GM18861 (cell line): ENCODE results near the gene HACD3.
A peak's percentile ranks its signal among the peaks of the same experiment; 100 is the strongest.
"Not testable (repeated sequence)": the region's sequence is repeated elsewhere in the genome, so short reads cannot be mapped to it uniquely, and the experiment has no call there.

Source experiments
- ATAC-seq: cut with Tn5 transposase; IDR thresholded peaks from one replicate; pipeline ENCODE4 v1.9.1; 2021; ENCODE audit not compliant: unreplicated experiment

HACD3 gene

DNA sequence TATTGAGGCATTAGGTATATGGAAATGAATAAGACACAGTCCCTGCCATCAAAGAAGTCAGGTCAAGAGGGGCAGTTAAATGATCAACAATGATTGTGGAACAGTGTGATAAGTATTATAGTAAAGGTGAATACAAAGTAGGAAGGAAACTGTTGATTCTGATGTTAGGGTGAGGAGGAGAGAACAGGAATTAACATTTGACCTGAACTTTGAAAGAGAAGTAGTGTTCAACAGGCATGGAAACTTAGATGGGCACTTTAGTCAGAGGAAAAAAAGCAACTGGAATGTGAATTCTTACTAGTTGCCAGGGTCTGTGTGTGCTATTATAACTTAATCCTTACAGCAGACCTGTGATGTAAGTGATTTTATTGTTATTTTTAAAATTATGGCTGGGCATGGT lies 17.6 kb downstream of the HACD3 start:
- no peak for ATAC-seq

DNA sequence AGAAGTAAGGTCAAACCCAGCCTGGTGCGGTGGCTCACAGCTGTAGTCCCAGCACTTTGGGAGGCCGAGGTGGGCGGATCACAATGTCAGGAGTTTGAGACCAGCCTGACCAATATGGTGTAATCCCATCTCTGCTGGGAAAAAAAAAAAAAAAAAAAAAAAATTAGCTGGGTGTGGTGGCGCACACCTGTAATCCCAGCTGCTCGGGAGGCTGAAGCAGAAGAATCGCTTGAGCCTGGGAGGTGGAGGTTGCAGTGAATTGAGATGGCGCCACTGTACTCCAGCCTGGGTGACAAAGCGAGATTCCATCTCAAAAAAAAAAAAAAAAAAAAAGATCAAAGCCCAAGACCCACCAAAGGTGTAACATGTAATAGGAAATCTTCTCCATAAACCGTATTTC lies 19.0 kb downstream of the HACD3 start:
- not testable (repeated sequence) for ATAC-seq

DNA sequence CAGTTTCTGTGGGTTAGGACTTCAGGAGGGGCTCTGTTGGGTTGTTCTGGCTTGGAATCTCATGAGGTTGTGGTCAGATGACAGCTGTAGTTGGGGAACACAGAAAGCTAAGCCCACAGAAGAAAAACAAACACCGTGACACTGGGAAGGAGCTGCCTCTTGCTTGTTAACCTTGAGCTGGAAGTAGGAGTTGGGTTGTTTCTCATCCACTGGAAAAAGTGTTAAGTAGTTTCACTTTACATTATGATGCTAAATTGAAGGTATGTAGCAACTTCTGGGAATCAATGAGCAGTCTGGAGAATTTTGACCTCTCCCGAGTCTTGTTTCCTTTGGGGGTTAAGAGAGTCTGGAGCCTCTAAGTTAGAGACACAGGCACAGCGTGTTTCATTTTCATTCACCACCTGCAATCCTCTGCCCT lies 20.4 kb downstream of the HACD3 start:
- ATAC-seq = no peak

DNA sequence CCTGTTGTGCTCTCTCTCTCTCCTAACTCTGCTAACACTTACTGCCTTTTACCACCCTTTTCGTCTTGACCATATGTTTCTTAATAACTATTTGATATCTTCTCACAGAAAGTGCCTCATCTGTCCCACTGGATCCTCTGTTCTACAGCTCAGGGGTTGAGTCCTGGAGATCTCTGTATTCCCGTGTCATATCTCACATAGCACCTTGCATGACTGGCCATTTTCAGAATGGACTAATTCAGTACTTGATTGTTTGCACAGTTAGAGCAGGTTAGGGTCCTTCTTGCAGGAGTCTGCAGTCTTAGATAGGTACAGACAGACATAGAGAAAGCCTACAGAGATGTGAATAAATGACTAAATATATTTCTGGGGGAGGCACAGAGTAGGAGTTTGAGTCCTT lies 20.9 kb downstream of the HACD3 start:
- no peak for ATAC-seq

DNA sequence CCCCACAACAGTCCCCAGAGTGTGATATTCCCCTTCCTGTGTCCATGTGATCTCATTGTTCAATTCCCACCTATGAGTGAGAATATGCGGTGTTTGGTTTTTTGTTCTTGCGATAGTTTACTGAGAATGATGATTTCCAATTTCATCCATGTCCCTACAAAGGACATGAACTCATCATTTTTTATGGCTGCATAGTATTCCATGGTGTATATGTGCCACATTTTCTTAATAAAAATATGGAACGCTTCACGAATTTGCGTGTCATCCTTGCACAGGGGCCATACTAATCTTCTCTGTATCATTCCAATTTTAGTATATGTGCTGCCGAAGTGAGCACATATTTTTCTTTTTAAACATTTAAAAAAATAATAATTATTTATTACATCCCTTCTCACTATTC lies 22.6 kb downstream of the HACD3 start:
- ATAC-seq = not testable (repeated sequence)

DNA sequence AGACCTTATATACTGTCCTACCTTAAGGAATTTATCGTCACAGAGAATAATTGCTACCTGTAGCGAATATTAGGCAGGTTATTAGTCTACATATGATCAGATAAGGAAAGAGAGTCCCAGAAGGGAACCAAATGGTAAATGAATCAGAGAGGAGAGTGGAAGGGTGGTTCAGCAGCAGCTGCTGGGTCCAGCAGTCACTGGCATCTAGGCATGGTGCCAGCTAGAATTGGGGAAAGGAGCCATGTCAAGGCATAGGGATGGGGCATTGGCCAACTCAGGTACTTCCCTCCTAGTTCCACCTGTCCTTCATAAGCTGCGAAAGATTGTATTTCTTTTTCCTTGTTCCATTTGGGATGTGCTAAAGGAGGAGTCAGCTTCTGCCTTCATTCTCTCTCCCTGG lies 23.4 kb downstream of the HACD3 start:
- ATAC-seq = no peak

DNA sequence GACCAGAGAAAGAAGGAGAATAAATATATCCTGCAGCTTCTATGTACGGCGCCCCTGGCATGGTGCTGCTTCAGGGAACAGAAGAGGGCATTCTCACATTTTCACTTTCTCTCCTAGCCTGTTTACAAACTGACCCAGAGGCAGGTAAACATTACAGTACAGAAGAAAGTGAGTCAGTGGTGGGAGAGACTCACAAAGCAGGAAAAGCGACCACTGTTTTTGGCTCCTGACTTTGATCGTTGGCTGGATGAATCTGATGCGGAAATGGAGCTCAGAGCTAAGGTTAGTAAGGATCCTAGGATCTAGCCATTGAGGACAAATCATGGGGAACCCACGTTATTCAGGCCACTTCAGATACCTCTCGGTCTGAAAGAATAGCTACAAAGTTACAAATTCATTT lies 26.4 kb downstream of the HACD3 start:
- ATAC-seq = no peak

DNA sequence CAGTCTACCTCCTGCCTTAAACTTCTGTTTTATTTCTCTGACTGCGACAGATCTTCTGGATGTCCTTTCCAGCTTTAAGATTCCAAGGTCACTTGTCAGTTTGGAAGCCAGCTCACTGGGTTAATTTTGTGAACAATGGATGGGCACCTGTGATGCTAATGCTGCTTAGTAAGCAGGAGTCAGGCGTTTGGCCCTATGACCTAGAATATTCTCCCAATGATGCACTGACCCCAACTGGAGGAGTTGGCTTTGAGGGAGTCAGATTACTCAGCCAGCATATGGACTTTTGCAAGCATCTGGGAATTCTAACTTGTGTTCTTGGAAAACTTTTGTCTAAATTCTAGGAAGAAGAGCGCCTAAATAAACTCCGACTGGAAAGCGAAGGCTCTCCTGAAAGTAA lies 28.1 kb downstream of the HACD3 start:
- ATAC-seq = no peak

DNA sequence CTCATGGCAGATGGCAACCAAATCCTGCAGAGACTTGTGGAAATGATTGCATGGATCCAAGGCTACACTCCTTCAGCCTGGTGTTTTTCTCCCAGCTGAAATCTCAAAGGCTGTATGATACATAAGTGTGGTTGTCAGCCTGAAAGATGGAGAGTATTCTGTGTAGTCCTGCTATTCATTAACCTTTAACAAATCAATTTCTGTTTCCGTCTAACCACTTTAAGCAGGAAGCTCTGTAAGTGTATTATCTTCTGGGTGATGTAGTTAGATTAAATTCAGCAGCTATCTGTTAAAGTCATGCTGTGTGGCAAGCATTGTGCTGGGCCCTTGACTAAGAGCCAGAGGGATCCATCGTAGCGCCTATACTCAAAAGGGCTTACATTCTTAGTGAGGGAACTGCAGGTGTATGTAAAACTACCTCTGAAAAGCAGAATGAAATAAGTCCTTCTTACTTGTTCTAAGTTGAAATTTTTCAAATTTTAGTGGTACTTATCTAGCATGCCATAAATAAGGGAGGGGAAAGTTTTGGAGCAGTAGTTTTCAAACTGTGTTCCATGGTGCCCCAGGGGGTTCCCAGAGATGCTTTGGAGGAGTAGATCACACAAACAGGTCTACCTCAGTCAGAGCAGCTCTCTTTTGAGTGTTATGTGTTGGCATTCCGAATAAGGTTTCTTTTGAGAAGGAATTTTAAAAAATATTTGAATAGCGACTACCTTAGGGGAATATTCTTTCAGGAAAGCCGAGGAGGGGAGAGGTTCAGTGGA lies 28.9 kb downstream of the HACD3 start:
- ATAC-seq = no peak

DNA sequence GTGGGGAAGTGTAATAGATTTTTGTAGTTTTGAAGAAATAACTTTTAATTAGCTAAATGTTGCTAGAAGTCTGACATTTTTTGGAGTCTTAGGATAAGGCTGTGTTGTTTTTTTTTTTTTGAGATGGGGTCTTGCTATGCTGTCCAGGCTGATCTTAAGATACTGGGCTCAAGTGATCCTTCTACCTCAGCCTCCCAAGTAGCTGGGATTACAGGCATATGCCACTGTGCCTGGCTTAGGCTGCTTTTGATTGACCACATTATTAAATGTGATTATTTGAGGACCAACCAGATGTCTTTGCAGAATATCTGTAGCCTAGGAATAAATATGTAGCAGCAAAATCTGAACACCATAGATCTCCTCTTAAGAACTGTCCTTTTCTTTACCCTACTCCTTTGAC lies 29.7 kb downstream of the HACD3 start:
- no peak for ATAC-seq

DNA sequence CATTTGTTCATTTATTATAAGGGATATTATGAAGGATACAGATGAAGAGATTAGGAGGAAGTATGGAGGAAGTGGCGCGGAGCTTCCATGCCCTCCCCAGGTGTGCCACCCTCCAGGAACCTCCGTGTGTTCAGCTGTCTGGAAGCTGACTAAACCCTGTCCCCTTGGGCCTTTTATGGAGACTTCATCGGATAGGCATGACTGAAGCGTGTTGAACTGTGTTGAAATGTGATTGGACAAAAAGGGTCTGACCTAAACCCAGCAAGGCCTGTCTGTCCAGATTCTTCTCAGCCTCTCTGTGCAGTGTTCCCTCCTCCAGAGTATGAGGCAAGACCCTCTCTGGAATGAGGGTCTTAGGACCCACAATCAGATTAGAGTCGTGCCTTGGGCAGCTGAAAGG lies 31.7 kb downstream of the HACD3 start:
- no peak for ATAC-seq

DNA sequence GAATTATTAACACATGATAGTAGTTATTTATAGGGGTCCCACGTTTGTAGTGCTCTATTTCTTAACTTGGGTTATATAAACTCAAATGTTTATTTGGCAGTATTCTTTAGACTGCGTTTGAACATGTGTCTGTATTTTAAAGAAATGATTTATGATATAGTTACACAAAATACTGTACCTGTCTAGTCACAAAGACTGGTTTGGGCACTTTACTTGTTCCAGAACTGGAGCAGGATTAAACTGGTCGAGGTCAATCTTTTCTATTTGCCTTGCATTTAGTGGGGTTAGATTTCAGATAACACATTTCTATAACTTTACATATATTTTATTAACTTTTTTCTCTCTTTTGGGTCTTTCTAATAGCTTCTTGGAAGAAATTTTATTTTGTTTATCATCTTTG lies 39.5 kb downstream of the HACD3 start:
- ATAC-seq = no peak

DNA sequence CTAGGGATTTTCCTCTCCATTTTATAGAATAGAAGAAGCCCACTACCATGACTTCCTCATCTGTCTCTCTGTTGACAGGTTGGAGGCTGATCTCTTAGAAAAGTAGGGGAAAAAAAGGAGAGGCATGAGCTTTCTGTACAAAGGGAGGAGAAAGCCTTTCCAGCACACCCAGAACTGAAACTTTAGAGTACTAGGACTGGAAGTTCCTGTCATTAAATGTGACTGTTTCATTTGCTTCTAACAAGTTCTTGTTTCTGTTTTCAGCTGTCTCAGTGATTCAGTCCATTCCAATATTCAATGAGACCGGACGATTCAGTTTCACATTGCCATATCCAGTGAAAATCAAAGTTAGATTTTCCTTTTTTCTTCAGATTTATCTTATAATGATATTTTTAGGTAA lies 41.7 kb downstream of the HACD3 start:
- no peak for ATAC-seq

DNA sequence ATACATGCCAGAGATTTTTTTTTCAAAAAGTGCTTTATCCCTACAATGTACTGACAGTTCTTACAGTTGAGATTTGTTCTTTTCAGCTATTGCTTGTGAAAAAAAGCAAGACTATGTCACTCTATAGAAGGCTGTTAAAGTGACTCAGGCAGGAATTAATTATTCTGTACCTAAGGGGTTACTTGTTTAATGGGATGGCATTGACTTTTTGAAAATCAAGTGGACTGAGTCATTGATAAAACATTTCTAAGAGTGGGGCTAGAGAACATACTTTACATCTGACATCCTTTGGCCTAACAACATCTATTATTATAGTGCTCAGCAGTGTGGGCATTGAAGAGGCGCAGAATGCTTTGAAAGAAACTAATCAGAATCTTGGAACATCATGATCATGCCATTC lies 46.4 kb downstream of the HACD3 start:
- no peak for ATAC-seq

DNA sequence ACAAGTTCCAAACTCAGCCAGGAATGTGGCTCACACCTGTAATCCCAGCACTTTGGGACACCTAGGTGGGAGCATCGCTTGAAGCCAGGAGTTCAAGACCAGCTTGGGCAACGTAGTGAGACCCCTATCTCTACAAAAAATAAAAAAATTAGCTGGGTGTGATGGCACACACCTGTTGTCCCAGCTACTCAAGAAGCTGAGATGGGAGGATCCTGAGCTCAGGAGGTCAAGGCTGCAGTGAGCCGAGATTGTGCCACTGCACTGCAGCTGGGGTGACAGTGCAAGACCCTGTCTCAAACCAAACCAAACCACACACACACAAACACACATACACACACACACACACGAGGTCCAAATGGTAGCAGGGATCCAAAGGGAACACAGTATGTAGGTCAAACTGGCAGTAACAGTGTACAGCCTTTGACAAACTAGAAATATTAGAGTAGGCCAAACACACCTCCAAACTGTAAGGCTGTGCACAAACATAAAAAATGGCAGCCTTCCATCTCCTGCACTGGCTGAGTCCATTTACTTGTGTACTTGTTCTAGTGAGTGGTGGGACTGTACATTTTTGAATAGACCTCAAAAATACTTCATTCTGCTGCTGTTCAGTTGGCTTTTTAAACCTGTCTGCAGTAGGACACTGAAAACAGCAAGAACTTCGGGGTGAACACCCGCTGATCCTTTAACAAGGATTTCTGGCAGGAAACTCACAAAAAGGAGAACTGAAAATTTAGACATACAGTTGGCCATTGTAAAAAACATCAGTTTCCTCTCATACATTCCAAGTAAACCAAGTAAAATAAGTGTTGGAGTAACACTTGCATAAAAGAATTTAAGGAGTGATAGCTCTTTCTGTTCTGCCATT lies 47.1 kb downstream of the HACD3 start:
- no peak for ATAC-seq

DNA sequence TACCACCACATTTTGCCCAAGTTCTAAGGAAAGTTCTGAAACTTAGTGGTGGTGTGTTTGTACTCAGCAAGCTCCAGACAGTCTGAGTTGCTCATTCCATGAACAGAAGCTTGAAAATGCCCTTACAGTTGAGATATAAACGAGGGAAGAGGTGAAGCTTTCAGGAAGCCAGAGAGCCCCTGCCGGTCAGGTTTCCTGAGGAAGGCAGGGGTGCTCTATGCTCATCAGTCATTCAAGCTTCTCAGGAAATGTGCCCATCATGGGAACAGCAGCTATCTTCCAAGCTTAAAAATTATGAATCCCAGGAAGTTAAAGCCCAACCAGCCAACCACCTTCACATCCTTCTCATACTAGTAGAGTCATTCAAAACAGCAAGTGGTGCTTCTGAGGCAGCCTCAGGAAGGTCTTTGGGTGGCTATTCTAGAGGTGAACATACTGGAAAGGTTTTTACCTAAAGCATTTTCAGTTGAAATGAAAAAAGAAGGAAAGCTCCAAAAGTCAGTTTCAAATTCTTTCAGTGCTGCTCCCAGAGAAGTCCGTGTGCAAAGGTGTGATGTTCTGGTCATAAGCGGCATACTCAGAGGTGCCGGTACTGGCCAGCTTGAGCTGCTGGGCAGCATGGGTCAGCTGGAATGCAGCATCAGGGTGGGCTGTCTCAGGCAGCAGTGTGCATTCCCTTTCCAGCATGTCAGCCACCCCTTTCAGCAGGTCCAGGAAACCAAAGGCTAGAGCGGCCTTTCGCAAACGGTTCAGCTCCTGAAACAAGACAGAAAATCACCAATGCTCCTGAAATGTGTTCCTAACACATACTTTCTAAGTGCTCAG lies 48.9 kb downstream of the HACD3 start:
- ATAC-seq = no peak

DNA sequence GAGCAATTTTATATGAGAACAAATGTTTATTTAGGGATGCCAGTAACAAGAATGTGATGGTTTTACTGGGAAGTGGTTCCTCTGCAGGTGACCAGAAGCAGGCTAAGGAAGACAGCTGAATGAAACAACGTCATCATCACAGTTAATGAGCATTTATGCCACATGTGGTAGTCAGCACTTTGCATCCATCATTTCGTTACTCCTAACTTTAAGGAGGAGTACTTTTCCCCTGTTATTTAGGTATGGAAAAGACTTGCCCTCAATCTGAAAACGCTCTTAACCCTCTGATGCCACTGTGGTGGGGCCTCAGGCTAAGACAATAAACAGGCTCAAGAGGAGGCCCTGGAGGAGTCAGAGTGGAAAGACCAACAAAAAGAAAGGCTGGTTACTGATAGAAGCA lies 49.5 kb downstream of the HACD3 start:
- ATAC-seq = no peak

DNA sequence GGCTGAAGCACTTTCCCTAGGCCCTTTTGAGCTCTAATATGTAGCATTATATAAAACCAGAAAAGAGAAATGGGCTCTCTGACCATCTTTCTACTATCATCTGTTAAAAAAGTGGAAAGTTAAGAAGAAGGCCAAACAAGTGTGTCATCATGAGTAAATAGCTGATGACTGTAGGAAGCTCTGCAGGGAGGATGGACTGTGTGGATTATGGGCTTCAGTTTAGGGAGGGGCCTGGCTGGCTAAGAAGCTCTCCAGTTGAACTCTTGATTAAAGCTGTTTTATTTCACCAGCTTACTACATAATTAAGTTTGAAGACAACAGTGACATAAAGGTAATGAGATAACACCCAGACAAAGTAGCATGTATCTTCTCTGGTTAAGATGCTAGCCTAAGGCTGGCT lies 50.0 kb downstream of the HACD3 start:
- ATAC-seq = no peak

DNA sequence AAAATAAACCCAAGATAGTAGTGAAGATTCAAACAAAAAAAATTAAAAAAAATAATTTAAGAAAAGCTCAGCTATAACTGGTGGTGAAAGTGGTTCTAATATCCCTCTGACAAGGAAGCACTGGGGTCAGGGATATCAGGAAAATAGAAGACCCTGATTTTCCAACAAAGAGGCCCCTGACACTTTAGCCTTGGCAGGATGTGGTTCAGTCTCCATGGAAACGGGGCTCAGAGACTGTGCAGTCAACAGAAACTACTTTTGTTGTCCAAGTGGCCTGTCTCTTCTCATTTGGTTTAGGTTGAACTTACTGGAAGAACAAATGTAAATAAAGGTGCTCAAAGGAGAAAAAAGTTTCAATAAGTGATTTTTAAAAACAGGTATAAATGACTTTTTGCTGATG lies 53.4 kb downstream of the HACD3 start:
- peak; percentile 51 for ATAC-seq

DNA sequence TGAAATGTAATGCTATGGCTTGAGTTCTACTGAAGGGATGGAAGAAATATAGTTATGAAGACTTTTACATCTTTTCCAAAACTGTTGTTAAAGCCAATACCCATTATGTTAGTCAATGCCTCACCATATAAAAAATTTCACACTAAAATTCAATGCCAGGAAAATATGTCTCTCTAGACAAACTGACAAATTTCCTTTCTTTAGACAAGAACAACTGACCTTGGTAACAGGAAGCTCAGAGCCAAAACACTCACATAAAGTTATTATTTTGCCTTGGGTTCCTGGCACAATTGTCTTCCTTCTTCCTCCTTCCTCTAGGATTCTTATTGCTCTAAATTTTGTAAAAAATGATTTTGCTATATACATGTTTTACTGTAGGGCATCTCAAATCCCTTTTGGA lies 54.0 kb downstream of the HACD3 start:
- ATAC-seq = no peak

DNA sequence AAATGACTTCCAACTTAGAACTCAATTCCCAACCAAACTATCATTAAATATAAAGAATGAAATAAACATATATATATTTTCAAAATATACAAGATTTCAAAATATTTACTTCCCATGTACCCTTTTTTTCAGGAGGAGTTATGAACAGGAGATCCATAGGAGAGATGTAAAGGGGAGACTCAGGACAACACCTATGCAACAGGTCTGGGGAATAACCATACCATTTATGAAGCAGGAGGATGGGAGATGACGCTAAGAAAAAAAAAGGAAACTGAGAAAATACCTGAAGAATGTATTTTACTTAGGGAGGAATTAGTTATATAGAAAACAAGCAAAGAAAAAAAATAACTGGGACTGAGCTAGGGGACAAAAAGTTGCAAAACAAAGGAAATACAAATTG lies 56.8 kb downstream of the HACD3 start:
- no peak for ATAC-seq

DNA sequence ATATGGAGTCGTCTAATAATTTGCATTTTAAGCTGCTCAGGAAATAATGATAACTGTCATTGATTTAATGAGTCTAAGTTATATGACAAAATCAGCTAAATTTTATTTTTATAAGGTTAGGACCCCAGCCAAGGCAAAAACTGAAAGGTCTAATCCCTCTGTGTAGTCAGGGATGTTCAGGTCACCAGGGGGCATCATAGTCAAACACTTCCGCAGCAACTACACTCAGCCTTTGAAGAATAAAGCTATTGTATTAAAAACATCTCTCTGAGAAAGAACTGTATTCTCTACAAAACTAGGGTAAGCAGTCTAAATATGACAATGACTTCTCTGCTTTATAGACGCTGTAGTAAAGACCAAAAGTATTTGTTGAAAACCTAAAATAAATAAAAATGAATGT lies 65.7 kb downstream of the HACD3 start:
- ATAC-seq = no peak
